T47D (cell line): Measurements from ENCODE around the gene SSR2.

Experiments
- DNase-seq, 2 experiments: peaks; one replicate each; pipeline versions ENCODE4 v3.0.0 to v3.0.0-alpha.2; 2011 to 2012; ENCODE audit warnings: low read depth in 1 of 2, low spot score in 1 of 2
- JUND ChIP-seq: IDR thresholded peaks from 2 replicates; pipeline ENCODE4 v1.6.1; 2012; ENCODE audit warnings: low read depth
- in situ Hi-C: cut with HindIII; loops from 2 replicates; pipeline ENCODE4 v1.10.0; 2016; ENCODE audit warnings: low sequenced_read_pairs, low pct_unique_long_range_greater_than_20kb

SSR2 gene

DNA sequence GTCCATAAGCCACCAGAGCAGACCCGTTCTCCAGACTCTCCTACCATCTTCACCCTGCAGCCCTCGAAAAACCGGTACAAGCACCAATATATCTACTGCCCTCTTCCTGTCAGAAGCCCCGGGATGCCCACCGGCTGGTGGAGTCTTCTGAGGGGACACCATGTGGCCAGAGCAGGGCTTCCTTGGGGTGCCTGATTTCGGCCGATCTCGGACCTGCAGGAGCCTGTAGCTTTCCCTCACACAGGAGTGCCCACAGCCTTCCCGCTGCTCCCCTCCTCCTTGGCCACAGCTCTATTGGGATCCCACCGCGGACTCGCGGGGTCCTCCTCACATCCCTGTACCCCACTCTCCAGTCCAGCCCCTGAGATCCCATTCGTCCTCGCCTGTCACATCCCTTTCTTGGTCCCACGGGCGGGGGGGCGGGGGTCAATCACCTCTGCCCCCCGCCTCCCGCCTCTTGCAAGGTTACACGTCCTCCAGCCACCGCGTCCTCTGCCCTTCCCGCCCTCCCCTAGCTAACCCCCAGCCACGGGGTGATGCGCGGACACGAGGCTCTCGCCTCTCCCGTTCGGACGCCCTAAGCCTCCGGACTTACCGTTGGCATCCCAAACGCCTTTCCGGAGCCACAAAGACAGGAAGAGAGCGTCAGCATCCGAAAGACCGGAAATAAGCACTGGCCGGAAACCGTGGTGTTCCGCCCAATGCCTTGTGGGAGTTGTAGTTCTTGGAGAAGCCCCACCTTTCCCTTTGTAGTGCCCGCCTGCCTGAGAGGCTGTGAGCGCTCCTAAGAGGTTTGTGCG, at the start of gene SSR2:
Gene SSR2 (minus strand): TSS at position 659 of the 800 bp plus-strand sequence. CDS start 784 bp downstream, outside the sequence.
- peak; percentile 94 to 97 for DNase-seq
- no peak for TF ChIP-seq JUND
- in situ Hi-C loops: no loop called here

DNA sequence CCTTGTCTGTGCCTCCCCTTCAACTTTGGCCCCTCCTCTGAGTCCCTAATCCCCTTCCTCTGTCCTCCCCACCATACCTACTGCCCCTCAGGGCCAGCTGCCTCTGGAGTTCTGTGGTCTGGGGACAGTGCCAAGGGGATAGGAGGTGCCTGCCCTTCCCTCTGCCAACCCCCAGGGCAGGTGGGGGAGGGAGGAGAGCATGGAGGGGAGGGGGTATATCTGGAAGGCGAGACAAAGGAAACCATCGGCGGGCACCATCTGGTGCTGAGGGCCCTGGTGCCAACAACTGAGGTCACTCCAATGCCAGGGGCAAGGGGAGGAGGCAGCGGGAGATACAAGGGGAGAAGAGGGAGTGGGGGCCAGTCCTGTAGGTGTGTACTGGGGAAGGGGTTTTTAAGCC, 49.8 kb upstream of the SSR2 start:
- DNase-seq: no peak
- no peak for TF ChIP-seq JUND
- in situ Hi-C loops: no loop called here

DNA sequence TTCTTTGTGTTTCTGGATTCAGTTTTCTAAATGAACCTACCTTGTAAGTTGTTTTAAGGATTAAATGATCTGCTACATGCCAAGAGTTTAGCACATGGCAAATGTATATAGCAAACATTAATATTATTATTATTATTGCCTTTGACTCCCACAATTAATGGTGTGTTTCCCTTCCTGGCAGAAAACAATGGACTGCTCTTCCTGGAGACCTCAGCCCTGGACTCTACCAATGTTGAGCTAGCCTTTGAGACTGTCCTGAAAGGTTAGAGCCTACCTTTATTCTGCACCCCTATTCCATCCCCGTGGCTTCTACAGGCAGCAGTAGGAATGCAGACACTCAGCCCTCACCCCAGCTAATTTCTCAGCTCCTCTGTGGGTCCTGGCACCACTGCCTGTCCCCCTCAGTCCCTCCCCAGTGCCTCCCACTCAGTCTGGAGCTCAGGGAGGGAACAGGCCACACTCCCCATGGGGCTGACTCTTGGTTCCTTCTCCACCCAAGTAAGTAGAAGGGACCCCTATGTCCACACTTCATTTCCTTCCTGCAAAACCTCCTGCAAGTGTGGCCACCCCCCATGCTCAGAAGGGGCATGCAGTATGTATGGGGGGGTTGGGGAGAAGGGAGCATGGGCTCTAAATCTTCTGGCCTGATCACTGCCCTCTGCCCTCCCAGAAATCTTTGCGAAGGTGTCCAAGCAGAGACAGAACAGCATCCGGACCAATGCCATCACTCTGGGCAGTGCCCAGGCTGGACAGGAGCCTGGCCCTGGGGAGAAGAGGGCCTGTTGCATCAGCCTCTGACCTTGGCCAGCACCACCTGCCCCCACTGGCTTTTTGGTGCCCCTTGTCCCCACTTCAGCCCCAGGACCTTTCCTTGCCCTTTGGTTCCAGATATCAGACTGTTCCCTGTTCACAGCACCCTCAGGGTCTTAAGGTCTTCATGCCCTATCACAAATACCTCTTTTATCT, 49.0 kb upstream of the SSR2 start:
- TF ChIP-seq JUND: no peak
- in situ Hi-C loops: no loop called here
- DNase-seq: no peak

DNA sequence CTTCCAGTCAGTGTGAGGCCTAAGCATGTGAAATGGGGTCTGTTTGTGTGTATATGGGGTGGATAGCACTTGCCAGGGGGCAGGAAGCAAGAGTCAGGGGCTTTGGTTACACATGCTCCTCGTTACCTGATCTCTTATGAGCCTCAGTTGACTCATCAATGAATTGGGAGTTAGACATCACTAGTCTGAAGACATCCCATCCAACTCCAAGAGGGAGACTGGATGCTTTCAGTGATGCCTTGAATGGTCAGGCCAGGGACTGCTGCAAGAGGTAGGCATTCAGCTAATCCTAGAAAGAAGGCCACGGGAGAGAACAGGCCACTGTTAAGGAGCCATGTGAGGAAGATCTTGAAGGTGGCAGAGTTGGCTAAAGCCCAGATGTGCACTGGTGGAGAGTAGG, 46.5 kb upstream of the SSR2 start:
- in situ Hi-C loops: no loop called here
- TF ChIP-seq JUND: no peak
- DNase-seq: no peak

DNA sequence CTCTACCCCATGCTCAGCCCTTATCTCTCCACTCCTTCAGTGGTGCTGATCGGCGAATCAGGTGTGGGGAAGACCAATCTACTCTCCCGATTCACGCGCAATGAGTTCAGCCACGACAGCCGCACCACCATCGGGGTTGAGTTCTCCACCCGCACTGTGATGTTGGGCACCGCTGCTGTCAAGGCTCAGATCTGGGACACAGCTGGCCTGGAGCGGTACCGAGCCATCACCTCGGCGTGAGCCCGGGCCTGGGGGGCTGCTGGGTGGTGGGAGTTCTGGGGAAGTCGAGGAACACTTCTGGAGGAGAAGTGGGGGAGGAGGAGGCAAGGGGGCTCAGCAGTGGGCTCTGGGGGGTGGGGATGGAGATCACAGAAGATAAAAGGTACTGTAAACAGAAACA, 45.1 kb upstream of the SSR2 start:
- no peak for TF ChIP-seq JUND
- DNase-seq: no peak
- in situ Hi-C loops: no loop called here

DNA sequence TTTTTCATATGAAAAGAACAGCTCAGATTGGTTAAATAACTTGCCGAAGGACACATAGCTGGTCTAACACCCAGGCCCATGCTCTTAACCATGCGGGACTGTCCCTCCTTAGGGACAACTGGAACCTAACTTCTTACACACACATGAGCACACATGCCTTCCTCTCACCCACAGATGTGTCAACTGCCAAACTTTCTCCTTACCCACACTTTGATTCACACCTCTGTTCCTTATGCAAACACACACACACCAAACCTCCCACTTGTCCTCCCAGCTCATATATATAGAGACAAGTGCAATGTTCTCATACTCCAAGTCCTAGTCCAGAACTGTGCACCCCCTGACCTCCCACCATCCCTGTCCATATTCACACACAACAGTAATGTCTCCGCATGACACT, 44.5 kb upstream of the SSR2 start:
- no peak for TF ChIP-seq JUND
- in situ Hi-C loops: no loop called here
- DNase-seq: no peak

DNA sequence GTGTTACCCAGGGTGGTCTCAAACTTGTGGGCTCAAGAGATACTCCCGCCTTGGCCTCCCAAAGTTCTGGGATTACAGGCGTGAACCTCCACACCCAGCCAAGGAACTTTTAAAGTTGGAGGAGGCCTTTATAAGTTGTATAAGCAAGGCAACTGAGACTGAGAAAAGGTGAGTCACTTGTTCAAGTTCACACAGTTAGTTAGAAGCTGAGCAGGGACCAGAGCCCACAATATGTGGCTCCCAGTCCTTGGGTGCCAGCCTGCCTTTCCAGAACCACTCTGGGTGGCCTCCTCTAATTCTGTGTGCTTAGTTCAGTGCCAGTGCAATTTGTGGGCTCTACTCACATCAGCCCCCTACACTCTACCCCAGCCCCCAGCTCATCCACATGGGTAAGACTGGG, 43.9 kb upstream of the SSR2 start:
- no peak for DNase-seq
- TF ChIP-seq JUND: no peak
- in situ Hi-C loops: no loop called here

DNA sequence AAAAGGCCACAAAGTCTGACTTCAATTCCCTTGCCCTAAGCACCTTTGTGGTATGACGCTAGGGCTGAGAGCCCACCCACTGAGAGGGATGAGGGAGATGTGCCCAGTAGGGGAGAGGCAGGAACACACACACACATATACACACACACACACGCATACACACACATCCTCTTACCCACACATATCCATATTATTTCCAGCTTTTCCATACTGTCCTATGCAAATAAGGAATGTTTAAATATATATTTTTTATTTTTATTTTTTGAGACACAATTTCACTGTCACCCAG, 43.2 kb upstream of the SSR2 start:
- TF ChIP-seq JUND: no peak
- DNase-seq: no peak
- in situ Hi-C loops: no loop called here

DNA sequence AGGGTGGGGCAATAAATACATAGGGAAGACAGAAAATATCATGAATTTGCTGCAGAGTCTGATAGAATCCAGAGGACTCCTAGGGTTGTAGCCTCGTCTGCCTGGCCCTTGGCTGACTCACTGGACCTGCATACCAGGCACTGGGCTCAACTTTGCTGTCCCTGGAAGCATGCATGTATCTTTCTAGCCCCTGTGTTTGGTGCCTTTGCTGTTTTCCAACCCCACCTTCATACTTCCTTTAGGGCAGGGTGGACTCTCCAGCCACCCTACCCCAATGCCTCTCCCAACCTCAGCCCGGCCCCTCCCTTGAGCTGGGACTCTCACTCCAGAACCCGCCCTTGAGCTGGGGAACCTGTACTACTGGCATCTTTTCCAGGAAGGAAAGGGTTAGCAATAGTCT, 41.4 kb upstream of the SSR2 start:
- in situ Hi-C loops: no loop called here
- DNase-seq: no peak
- TF ChIP-seq JUND: no peak

DNA sequence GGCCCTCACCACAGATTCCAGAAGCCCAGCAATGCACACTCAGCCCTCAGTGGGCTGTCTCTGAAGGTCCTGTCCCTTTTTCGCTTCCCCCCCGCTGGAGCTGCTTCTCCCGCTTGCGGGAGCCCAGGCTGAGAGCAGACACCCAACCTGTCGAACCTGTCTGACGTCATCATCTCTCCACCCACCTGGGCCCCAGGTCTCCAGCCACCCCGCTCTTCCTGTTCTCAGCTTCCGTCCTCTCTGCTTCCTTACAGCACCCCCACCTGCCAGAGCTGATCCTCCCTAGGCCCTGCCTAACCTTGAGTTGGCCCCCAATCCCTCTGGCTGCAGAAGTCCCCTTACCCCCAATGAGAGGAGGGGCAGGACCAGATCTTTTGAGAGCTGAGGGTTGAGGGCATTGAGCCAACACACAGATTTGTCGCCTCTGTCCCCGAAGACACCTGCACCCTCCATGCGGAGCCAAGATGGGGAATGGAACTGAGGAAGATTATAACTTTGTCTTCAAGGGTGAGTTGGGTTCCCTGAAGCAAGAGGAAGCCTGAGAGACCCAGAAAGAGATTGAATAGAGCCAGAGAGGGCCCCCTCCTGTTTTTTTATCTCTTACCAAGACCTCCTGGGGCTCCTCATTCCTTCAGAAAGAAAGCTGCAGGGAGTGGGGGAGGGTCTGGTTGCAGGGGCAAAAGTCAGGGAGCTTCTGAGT, 40.3 kb upstream of the SSR2 start, which contains the start of gene RAB25:
Gene RAB25 (plus strand): TSS at position 224 of the 700 bp plus-strand sequence. CDS start 241 bp downstream, at position 465.
- DNase-seq: peak; percentile 97 to 98
- TF ChIP-seq JUND: peak; percentile 75
- in situ Hi-C loops: no loop called here

DNA sequence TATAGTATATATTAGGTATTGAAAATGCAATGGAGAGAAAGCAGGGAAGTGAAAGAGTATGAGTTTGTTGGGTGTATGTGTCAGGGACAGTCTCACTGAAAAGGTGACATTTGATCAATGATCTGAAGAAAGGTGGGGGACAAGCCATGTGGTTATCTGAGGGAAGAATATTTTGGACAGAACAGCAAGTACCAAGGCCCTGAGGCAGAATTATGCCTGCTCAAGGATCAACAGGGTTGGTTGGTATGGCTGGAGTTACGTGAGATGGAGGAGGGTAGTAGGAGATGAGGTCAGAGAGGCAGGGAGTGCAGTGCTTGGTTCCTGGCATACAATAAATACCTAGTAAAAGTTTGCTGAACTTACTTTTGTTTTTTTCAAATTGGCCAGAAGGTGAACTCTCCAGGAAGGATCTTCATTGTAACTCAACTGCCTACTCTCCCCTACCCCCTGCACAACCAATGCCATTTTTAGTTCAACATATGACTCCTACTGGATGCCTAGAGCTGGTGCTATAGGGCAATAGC, 35.6 kb upstream of the SSR2 start:
- no peak for DNase-seq
- in situ Hi-C loops: no loop called here
- TF ChIP-seq JUND: no peak

DNA sequence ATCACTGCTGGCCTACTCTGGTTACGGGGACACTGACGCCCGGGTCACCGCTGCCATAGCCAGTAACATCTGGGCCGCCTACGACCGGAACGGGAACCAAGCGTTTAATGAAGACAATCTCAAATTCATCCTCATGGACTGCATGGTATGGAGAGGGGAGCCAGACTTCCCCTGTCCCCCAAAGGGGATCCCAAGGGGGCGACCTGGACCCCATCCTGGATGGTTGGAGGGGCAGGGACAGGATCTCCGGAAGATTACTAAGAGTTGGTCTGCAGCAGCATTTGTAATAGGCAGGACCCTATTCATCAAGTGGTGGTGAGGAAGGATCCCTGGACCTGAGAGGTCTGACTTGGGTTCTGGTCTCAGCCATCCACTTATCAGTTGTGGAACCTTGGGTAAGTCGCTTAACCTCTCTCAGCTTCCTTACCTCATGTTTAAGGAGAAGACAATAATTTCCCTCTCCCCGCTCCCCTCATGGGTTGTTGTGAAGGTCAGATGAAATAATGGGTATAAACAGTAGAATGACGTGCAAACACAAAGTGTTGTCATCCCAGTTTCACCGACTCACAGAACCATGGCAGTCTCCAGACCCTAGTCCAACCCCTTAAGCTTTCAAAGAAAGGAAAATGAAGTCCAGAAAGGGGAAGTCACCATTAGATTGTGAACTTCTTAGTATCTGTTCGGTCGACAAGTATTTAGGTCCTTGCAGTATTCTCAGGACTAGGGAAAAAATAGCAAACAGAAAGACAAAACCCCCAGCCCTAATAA, 34.7 kb upstream of the SSR2 start:
- DNase-seq: no peak
- in situ Hi-C loops: no loop called here

More for the DNA sequence above, 34.7 kb upstream of the SSR2 start:
- TF ChIP-seq JUND: no peak
